DND-41 (cell line): ENCODE results near the gene ACVR2B.

Source experiments
- ATAC-seq: fragments of 200-7000 bp; cut with Tn5 transposase; 3 replicates; pipeline ENCODE4 v1.9.1; 2021; ENCODE audit warnings: low read depth; ENCODE audit not compliant: insufficient read depth
- DNase-seq: peaks from one replicate; pipeline ENCODE4 v3.0.0-alpha.2; 2020
- H2AFZ ChIP-seq: 2 replicates; pipeline ENCODE4 v1.6.0; 2012; ENCODE audit warnings: low read depth, low read length
- H3K27ac ChIP-seq: 2 replicates; pipeline ENCODE4 v1.5.1; 2012; ENCODE audit warnings: low read length, inconsistent platforms
- H3K27me3 ChIP-seq: fragments of 200-600 bp; sonication (generic); 2 replicates; pipeline ENCODE4 v1.6.0; 2012; ENCODE audit warnings: low read length, mild to moderate bottlenecking, inconsistent platforms; ENCODE audit not compliant: insufficient read depth, poor library complexity
- H3K36me3 ChIP-seq: 2 replicates; pipeline ENCODE4 v1.5.1; 2012; ENCODE audit warnings: low read length, inconsistent platforms; ENCODE audit not compliant: insufficient read depth
- H3K4me1 ChIP-seq: 2 replicates; pipeline ENCODE4 v1.5.1; 2012; ENCODE audit warnings: mild to moderate bottlenecking, low read length; ENCODE audit not compliant: insufficient read depth
- H3K4me2 ChIP-seq: 2 replicates; pipeline ENCODE4 v1.6.0; 2012; ENCODE audit warnings: mild to moderate bottlenecking, moderate library complexity, low read length, inconsistent platforms; ENCODE audit not compliant: insufficient read depth
- H3K4me3 ChIP-seq, 2 experiments: fragments of 200-600 bp in 1 of 2; shearing (Covaris generic) in 1 of 2; 2 replicates each; pipeline ENCODE4 v1.5.1; 2012 to 2016; ENCODE audit warnings: inconsistent platforms in 2 of 2, low read length in 2 of 2, mild to moderate bottlenecking in 2 of 2, low read depth in 1 of 2, moderate library complexity in 1 of 2
- H3K79me2 ChIP-seq: 2 replicates; pipeline ENCODE4 v1.6.0; 2012; ENCODE audit warnings: low read length, inconsistent platforms; ENCODE audit not compliant: insufficient read depth
- H3K9ac ChIP-seq: 2 replicates; pipeline ENCODE4 v1.6.0; 2012; ENCODE audit warnings: low read depth, mild to moderate bottlenecking, inconsistent platforms, low read length, moderate library complexity
- H3K9me3 ChIP-seq: 2 replicates; pipeline ENCODE4 v1.5.1; 2012; ENCODE audit warnings: low read length, moderate library complexity, mild to moderate bottlenecking, inconsistent platforms; ENCODE audit not compliant: insufficient read depth, severe bottlenecking
- H4K20me1 ChIP-seq: 2 replicates; pipeline ENCODE4 v1.6.0; 2012; ENCODE audit warnings: low read length; ENCODE audit not compliant: insufficient read depth
- CTCF ChIP-seq: IDR thresholded peaks from 2 replicates; pipeline ENCODE4 v1.5.1; 2012; ENCODE audit warnings: borderline replicate concordance, low read length, moderate library complexity, mild to moderate bottlenecking; ENCODE audit not compliant: poor library complexity, severe bottlenecking; ENCODE audit errors: extremely low read depth
- EZH2 ChIP-seq: IDR thresholded peaks from 3 replicates; pipeline ENCODE4 v1.6.1; 2012; ENCODE audit warnings: borderline replicate concordance, low read depth, mild to moderate bottlenecking, moderate library complexity, low read length, inconsistent platforms; ENCODE audit not compliant: severe bottlenecking

The ACVR2B gene

GRCh38 chr3:38446085-38446686 is 7.5 kb upstream of the ACVR2B start:
- no peaks in the 10 kb centered on the region for H3K79me2 ChIP-seq
- ATAC-seq, result no peak
- H3K4me3 ChIP-seq, result no peak overlapping the region
- H3K27me3 ChIP-seq, result no peaks in the 10 kb centered on the region
- H3K4me2 ChIP-seq, result no peak overlapping the region
- no peaks in the 10 kb centered on the region for H4K20me1 ChIP-seq
- H3K9ac ChIP-seq, result no peak overlapping the region
- H3K9me3 ChIP-seq, result no peaks in the 10 kb centered on the region
- no peak overlapping the region for H2AFZ ChIP-seq
- no peaks in the 10 kb centered on the region for H3K4me1 ChIP-seq
- TF ChIP-seq CTCF, result no peak
- TF ChIP-seq EZH2, result no peak
- no peaks in the 10 kb centered on the region for H3K36me3 ChIP-seq
- no peak overlapping the region for H3K27ac ChIP-seq
- DNase-seq, result no peak

- H3K4me3 ChIP-seq, result no peak overlapping the region
- no peaks in the 10 kb centered on the region for H3K27me3 ChIP-seq
- H3K27ac ChIP-seq, result no peak overlapping the region
- no peak overlapping the region for H3K9ac ChIP-seq
- no peaks in the 10 kb centered on the region for H3K9me3 ChIP-seq
- TF ChIP-seq EZH2, result no peak
- no peak for TF ChIP-seq CTCF
- no peaks in the 10 kb centered on the region for H3K79me2 ChIP-seq
- no peak for ATAC-seq
- no peak for DNase-seq
- H3K36me3 ChIP-seq, result no peaks in the 10 kb centered on the region
- H3K4me2 ChIP-seq, result no peak overlapping the region
- H4K20me1 ChIP-seq, result no peaks in the 10 kb centered on the region
- no peaks in the 10 kb centered on the region for H3K4me1 ChIP-seq
- no peak overlapping the region for H2AFZ ChIP-seq
Measured at GRCh38 chr3:38446812-38447211, 6.9 kb upstream of the ACVR2B start.

- no peaks in the 10 kb centered on the region for H3K36me3 ChIP-seq
- DNase-seq, result no peak
- no peak overlapping the region for H3K4me3 ChIP-seq
- no peak overlapping the region for H3K27ac ChIP-seq
- peaks cover 13% of the 10 kb centered on the region for H3K4me1 ChIP-seq
- ATAC-seq, result no peak
- no peak overlapping the region for H2AFZ ChIP-seq
- peaks cover 19% of the 10 kb centered on the region for H3K79me2 ChIP-seq
- peaks cover 5% of the 10 kb centered on the region for H4K20me1 ChIP-seq
- no peak overlapping the region for H3K4me2 ChIP-seq
- H3K27me3 ChIP-seq, result no peaks in the 10 kb centered on the region
- H3K9ac ChIP-seq, result no peak overlapping the region
- H3K9me3 ChIP-seq, result no peaks in the 10 kb centered on the region
- no peak for TF ChIP-seq CTCF
- no peak for TF ChIP-seq EZH2
Measured at GRCh38 chr3:38450853-38451252, 2.8 kb upstream of the ACVR2B start.

- H3K4me3 ChIP-seq, result peak overlapping the region; percentile 69; a peak in 3 of 4 replicates
- H3K27ac ChIP-seq, result peak overlapping the region; percentile 54
- H3K4me2 ChIP-seq, result peak overlapping the region; percentile 95
Measured at GRCh38 chr3:38453913-38454177, 155 bp downstream of the ACVR2B start.

More at GRCh38 chr3:38453913-38454177, 155 bp downstream of the ACVR2B start:
- TF ChIP-seq CTCF (no peak), EZH2 (no peak)
- Histone ChIP-seq H3K9me3 (no peaks in the 10 kb centered on the region), H3K9ac (peak overlapping the region; percentile 97), H4K20me1 (peaks cover 35% of the 10 kb centered on the region), H3K36me3 (peaks cover 4% of the 10 kb centered on the region; the same call in 1 of the 2 replicates), H3K27me3 (no peaks in the 10 kb centered on the region), H3K79me2 (peaks cover 49% of the 10 kb centered on the region), H3K4me1 (peaks cover 22% of the 10 kb centered on the region), H2AFZ (peak overlapping the region; percentile 77)
- ATAC-seq (no peak), DNase-seq (no peak)
